Fibroblast of mammary gland (primary cell): ENCODE results near the gene CD52.
"Not testable (repeated sequence)": the region's sequence is repeated elsewhere in the genome, so short reads cannot be mapped to it uniquely, and the experiment has no call there.

Experiments used
- DNase-seq: peaks from one replicate; pipeline ENCODE4 v3.0.0-alpha.2; 2010; ENCODE audit warnings: low read depth
- H3K4me3 ChIP-seq: 2 replicates; pipeline ENCODE4 v1.5.1; 2011; ENCODE audit warnings: low read depth, mild to moderate bottlenecking, low read length, moderate library complexity; ENCODE audit not compliant: control insufficient read depth
- CTCF ChIP-seq: conservative IDR thresholded peaks from 2 replicates; pipeline ENCODE4 v1.5.1; 2011; ENCODE audit warnings: low read depth, low read length, inconsistent platforms; ENCODE audit not compliant: control insufficient read depth, insufficient read depth

CD52 gene

GRCh38 chr1:26306290-26307229 lies 11.2 kb upstream of the CD52 start, which contains the start of gene UBXN11:
TSS of gene UBXN11 (minus strand) at chr1:26306636. CDS start at chr1:26302883, 3,753 bp downstream.
- DNase-seq, result peak; percentile 91
- TF ChIP-seq CTCF, result no peak
- peak within 1 kb of the TSS; percentile 89 for H3K4me3 ChIP-seq

- no peak for TF ChIP-seq CTCF
- no peak overlapping the region for H3K4me3 ChIP-seq
- no peak for DNase-seq
These were observed 10.4 kb upstream of the CD52 start for GRCh38 chr1:26307363-26307781.

- not testable (repeated sequence) for DNase-seq, H3K4me3 ChIP-seq
These were observed 9.5 kb upstream of the CD52 start for GRCh38 chr1:26307966-26308899.

- TF ChIP-seq CTCF, result no peak
- no peak overlapping the region for H3K4me3 ChIP-seq
- DNase-seq, result no peak
These were observed 3.3 kb upstream of the CD52 start for GRCh38 chr1:26314501-26314900.

GRCh38 chr1:26315874-26316850 lies 1.6 kb upstream of the CD52 start:
- TF ChIP-seq CTCF, result no peak
- no peak for DNase-seq

GRCh38 chr1:26317146-26317545 lies 612 bp upstream of the CD52 start:
- H3K4me3 ChIP-seq, result no peak overlapping the region
- DNase-seq, result no peak
- no peak for TF ChIP-seq CTCF

More at GRCh38 chr1:26315874-26316850, 1.6 kb upstream of the CD52 start:
- H3K4me3 ChIP-seq, result no peak overlapping the region
